ENCODE results near the gene RPS6KC1. TPM values are rescaled to one million over a fixed set of nuclear protein-coding genes. Genes with fewer than 3 reads are reported as not detected.
A peak's percentile ranks its signal among the peaks of the same experiment; 100 is the strongest.
"Not testable (repeated sequence)": the region's sequence is repeated elsewhere in the genome, so short reads cannot be mapped to it uniquely, and the experiment has no call there.

The RPS6KC1 gene, protein sequence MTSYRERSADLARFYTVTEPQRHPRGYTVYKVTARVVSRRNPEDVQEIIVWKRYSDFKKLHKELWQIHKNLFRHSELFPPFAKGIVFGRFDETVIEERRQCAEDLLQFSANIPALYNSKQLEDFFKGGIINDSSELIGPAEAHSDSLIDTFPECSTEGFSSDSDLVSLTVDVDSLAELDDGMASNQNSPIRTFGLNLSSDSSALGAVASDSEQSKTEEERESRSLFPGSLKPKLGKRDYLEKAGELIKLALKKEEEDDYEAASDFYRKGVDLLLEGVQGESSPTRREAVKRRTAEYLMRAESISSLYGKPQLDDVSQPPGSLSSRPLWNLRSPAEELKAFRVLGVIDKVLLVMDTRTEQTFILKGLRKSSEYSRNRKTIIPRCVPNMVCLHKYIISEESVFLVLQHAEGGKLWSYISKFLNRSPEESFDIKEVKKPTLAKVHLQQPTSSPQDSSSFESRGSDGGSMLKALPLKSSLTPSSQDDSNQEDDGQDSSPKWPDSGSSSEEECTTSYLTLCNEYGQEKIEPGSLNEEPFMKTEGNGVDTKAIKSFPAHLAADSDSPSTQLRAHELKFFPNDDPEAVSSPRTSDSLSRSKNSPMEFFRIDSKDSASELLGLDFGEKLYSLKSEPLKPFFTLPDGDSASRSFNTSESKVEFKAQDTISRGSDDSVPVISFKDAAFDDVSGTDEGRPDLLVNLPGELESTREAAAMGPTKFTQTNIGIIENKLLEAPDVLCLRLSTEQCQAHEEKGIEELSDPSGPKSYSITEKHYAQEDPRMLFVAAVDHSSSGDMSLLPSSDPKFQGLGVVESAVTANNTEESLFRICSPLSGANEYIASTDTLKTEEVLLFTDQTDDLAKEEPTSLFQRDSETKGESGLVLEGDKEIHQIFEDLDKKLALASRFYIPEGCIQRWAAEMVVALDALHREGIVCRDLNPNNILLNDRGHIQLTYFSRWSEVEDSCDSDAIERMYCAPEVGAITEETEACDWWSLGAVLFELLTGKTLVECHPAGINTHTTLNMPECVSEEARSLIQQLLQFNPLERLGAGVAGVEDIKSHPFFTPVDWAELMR
- total RNA-seq = 13.7 and 15.3 TPM in 2 replicates

DNA sequence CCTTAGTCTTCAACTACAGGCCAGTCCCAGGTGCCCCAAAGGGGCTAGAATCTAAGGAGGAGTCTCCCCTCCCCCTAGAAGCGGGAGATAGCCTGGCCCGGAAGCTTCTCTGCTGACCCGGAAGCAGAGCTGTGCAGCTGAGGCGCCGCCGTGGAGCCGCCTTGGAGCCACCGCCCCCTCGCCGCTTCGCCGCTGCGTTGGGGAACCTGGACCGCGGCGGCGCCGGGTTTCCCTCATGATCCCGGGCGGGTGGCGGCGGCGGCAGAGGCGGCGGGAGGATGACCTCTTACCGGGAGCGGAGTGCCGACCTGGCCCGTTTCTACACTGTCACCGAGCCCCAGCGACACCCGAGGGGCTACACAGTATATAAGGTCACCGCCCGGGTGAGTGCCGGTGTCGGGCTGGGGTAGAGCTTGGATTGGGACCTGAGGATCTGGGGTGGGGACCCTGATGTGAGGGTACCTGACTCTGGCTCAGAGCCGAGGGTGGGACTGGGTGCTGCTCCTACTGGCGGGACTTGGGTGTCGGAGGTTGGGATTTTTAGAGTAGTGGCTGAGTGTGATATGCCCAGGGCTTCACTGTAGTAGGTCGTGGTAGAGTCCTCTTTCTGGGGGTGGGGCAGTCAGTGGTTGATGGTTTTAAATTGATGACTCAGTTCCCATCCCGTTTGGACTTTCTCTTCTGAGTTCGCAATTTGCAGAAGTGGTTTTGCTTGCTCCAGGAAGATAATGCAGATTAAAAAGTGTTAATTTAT lies at the start of gene RPS6KC1:
Gene RPS6KC1, plus strand, starts transcription at position 115 of the 754 bp plus-strand sequence. Its CDS starts 164 bp downstream, at position 279.
- peak; percentile 72 to 84 for DNase-seq (ENCODE audit: low read depth in 2 of 2)

GRCh38 chr1:213003256-213003655 lies 47.8 kb upstream of the RPS6KC1 start:
- no peak for DNase-seq (ENCODE audit: low read depth in 2 of 2)

GRCh38 chr1:213008564-213008963 lies 42.5 kb upstream of the RPS6KC1 start:
- DNase-seq (ENCODE audit: low read depth in 2 of 2) = no peak

- peak; percentile 20 to 26 for DNase-seq (ENCODE audit: low read depth in 2 of 2)
Measured at GRCh38 chr1:213014642-213015041, 36.4 kb upstream of the RPS6KC1 start.

GRCh38 chr1:213015099-213016050 lies 35.7 kb upstream of the RPS6KC1 start, which contains the start of gene ANGEL2:
ANGEL2 (minus strand) TSS chr1:213015867; CDS start chr1:213015671, 196 bp downstream.
- peak; percentile 97 to 98 for DNase-seq (ENCODE audit: low read depth in 2 of 2)

DNA sequence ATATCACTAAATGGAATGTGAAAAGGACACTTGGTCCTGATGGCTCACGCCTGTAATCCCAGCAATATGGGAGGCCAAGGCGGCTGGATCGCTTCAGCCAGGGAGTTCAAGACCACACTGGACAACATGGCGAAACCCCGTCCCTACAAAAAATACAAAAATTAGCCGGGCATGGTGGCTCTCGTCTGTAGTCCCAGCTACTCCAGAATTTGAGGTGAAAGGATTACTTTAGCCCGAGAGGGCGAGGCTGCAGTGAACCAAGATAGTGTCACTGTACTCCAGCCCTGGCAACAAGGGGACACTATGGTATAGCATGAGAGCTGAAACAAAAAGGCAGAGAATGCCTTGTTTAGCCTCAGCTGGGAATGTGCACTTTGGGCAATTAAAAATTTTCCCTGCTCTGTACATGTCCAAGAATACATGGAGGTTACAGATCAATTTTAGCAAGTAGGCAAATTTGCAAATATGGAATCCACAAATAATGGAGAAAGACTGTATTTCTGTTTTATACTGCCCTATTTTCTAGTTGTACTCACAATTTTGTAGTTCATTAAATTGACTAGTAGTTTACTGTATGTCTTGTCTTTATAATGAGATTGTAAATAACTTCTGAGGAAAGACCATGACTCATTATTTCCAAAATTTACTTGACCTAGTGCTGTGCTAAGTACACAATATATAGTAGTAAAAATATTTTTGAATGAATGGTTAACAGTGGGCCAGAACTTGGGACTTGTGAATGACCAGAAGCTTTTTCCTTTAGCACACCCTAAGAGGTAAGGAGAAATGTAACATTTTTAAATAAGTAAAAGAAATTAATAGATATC lies 33.4 kb upstream of the RPS6KC1 start:
- DNase-seq (ENCODE audit: low read depth in 2 of 2) = no peak

GRCh38 chr1:213019450-213019849 lies 31.6 kb upstream of the RPS6KC1 start:
- no peak for DNase-seq (ENCODE audit: low read depth in 2 of 2)

DNA sequence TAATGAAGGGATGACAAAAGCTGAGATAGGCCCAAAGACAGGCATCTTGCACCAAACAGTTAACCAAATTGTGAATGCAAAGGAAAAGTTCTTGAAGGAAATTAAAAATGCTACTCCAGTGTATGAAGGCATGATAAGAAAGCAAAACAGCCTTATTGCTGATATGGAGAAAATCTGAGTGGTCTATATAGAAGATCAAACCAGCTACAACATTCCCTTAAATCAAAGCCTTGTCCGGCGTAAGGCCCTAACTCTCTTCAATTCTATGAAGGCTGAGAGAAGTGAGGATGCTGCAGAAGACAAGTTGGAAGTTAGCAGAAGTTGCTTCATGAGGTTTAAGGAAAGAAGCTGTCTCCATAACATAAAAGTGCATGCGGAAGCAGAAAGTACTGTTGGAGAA lies 31.0 kb upstream of the RPS6KC1 start:
- DNase-seq (ENCODE audit: low read depth in 2 of 2) = no peak

DNA sequence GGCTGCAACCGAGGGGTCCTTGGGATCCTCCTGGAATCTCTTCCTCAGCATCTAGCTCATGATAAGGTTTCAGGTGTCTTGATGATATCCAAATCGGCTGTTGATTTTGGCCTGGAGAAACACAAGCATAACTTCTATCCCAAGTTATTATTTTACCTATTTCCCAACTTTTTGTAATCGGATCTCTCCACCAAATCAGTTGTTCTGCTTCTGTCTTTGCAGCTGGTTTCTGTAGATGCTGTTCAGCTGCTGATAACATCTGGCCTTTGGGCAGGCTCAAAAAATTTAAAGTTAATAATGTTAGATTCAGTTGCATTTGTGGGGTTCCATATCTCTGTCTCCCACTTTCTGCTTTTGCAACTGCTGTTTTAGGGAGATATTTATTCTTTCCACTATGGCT lies 24.0 kb upstream of the RPS6KC1 start:
- DNase-seq (ENCODE audit: low read depth in 2 of 2) = not testable (repeated sequence)

GRCh38 chr1:213032651-213033050 lies 18.4 kb upstream of the RPS6KC1 start:
- DNase-seq (ENCODE audit: low read depth in 2 of 2) = no peak

DNA sequence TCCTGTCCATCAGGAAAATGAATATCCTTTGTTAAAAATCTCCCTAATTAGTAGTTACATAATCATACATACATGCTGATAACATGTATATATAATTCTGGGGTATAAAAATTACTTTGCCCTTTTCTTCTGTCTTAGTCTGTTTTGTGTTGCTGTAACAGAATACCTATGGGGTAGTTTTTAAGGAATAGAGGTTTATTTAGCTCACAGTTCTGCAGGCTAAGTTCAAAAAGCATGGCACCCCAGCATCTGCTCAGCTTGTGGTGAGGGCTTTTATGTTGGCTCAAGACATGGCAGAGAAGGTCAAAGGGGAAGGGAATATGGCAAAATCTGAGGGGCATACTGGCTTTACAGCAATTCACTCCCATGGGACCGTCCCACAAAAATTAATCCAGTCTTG lies 16.3 kb upstream of the RPS6KC1 start:
- no peak for DNase-seq (ENCODE audit: low read depth in 2 of 2)

GRCh38 chr1:213035573-213035972 lies 15.5 kb upstream of the RPS6KC1 start:
- no peak for DNase-seq (ENCODE audit: low read depth in 2 of 2)

GRCh38 chr1:213041443-213041842 lies 9.6 kb upstream of the RPS6KC1 start:
- peak in 1 of 2 donors; percentile 41 for DNase-seq (ENCODE audit: low read depth in 2 of 2)

DNA sequence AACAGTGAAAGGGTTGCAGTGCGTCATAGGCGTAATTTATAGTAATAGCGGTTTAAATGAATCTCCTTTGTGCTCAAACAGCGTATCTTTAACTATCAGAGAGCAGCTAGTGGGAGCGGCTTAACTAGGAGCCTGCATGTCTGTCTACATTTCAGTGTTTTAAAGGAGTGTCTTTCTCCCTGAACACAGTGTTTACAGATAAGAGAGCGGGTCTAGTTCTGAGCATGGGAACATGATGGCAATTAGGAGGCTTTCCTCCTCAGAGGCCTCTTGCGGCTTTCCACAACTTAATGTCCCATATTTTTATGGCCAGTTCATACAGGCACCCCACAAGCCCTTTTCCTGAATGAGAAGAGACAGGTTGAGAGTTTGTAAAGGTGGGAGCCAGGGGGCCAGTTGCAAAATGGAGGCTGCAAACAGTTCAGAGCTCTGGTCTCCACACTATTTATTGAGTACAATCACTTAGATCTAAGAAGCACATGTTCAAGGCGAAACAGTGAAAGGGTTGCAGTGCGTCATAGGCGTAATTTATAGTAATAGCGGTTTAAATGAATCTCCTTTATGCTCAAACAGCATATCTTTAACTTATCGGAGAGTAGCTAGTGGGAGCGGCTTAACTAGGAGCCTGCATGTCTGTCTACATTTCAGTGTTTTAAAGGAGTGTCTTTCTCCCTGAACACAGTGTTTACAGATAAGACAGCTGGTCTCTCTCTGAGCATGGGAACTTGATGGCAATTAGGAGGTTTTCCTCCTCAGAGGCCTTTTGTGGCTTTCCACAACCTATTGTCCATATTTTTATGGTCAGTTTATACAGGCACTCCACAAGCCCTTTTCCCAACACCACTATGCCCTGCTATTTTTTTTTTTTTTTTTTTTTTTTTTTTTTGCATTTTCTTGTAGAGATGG lies 5.5 kb upstream of the RPS6KC1 start:
- DNase-seq (ENCODE audit: low read depth in 2 of 2) = not testable (repeated sequence)

DNA sequence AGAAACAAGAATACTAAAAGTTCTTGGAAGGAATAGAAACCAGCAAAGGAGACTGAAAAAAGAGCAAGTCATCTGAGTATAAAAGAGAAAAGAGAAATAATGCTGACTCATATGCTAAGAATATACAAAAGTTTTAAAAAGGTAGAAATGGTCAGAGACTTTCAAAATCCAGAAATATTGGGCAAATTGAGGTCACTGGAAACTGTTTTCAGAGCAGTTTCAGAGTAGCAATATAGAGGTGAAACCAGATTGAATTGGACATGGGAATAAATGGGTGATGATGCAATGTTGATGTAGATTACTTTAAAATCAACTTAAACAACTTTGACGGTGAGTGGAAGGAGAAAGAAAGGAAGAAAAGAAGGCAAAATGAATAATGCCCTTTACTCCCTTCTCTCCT lies 1.8 kb upstream of the RPS6KC1 start:
- no peak for DNase-seq (ENCODE audit: low read depth in 2 of 2)

DNA sequence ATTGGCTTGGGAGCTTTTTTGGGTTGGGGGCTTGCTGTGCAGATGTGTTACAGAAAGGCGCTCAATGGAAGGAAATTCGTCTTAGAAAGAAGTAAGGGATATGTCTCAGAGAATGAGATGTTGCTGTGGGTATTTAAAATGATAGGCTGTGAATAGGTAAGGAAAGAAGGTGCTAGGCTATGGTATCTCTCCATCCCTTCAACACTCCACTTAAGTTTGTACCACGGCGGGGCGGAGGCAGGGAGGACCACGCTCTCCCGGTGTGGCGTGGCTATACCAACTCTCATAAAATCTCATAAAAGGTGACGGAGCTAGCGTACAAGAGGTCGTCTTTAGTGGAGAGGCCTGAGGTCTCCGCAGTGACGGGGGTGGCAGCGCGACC lies 305 bp upstream of the RPS6KC1 start:
- DNase-seq (ENCODE audit: low read depth in 2 of 2) = no peak

DNA sequence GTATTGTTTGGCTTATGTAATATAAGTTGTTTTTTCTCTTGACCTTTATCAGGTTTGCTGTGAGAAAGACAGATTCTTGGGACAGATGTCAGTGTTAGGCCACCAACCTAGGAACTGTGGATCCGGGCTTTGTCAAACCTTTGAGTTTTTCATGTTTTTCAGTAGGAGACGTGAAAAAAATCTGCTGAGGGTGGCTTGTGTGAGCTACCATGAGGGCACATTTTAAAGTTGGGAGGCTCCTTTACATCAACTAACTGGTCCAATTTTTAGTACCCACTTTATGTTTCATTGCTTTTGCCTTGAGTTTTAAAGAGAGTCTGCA lies 801 bp downstream of the RPS6KC1 start:
- no peak for DNase-seq (ENCODE audit: low read depth in 2 of 2)

DNA sequence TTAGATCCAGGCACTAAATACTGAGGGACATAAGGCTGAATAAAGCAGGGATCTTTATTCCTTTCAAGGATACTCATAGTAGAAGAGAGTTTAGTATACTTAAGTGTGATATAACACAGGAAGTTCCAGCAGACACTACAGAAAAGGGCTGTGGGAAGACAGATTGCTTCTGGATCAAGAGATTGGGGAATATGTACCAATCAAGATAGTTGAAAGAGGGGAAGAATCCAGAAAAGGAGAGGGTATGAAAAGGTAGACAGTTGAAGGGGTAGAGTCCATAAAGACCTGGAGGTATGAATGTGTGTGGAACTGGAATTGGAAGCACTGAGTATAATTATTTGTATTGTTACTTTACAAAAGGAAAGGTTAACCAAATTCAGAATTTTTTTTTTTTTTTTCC lies 2.4 kb downstream of the RPS6KC1 start:
- no peak for DNase-seq (ENCODE audit: low read depth in 2 of 2)
